SH-SY5Y (cell line): Measurements from ENCODE around the gene KIFAP3.
A peak's percentile ranks its signal among the peaks of the same experiment; 100 is the strongest.

Source experiments
- GATA2 ChIP-seq: IDR thresholded peaks from 2 replicates; pipeline ENCODE4 v1.6.1; 2011; ENCODE audit warnings: mild to moderate bottlenecking, low read depth, low read length
- GATA3 ChIP-seq: IDR thresholded peaks from 2 replicates; pipeline ENCODE4 v1.6.1; 2011; ENCODE audit warnings: low read depth, mild to moderate bottlenecking, low read length, moderate library complexity

KIFAP3 gene

GRCh38 chr1:169909499-169909898 lies 165.0 kb downstream of the KIFAP3 start:
- TF ChIP-seq GATA2 = no peak
- TF ChIP-seq GATA3 = no peak

- TF ChIP-seq GATA3 (no peak), GATA2 (no peak)
Observed at GRCh38 chr1:169906938-169907337, 167.6 kb downstream of the KIFAP3 start.

GRCh38 chr1:169904834-169905233 lies 169.7 kb downstream of the KIFAP3 start:
- TF ChIP-seq GATA3 (no peak), GATA2 (no peak)

- TF ChIP-seq GATA2 (no peak), GATA3 (no peak)
Observed at GRCh38 chr1:169902751-169903150, 171.7 kb downstream of the KIFAP3 start.

GRCh38 chr1:169901115-169901514 lies 173.4 kb downstream of the KIFAP3 start:
- TF ChIP-seq GATA3 = no peak
- no peak for TF ChIP-seq GATA2

GRCh38 chr1:169900571-169900970 lies 173.9 kb downstream of the KIFAP3 start:
- TF ChIP-seq GATA2 (no peak), GATA3 (no peak)

- TF ChIP-seq GATA2 (no peak), GATA3 (no peak)
Observed at GRCh38 chr1:169899519-169900217, 174.8 kb downstream of the KIFAP3 start.

GRCh38 chr1:169896013-169896412 lies 178.5 kb downstream of the KIFAP3 start:
- TF ChIP-seq GATA2 (no peak), GATA3 (no peak)

GRCh38 chr1:169894424-169895145 lies 179.9 kb downstream of the KIFAP3 start:
- TF ChIP-seq GATA3 (no peak), GATA2 (peak; percentile 65)

GRCh38 chr1:169893645-169894423 lies 180.7 kb downstream of the KIFAP3 start, which contains the start of gene SCYL3:
Gene SCYL3 (minus strand): TSS chr1:169893896. CDS start chr1:169888840, 5,056 bp downstream.
- no peak for TF ChIP-seq GATA3

- TF ChIP-seq GATA3 = no peak
- TF ChIP-seq GATA2 = no peak
Observed at GRCh38 chr1:169892927-169893644, 181.4 kb downstream of the KIFAP3 start.

- TF ChIP-seq GATA3 (no peak), GATA2 (no peak)
Observed at GRCh38 chr1:169892176-169892926, 182.1 kb downstream of the KIFAP3 start.

- TF ChIP-seq GATA2 (no peak), GATA3 (no peak)
Observed at GRCh38 chr1:169891539-169891885, 183.0 kb downstream of the KIFAP3 start.
